HepG2 (cell line): ENCODE measurements around the gene PKP3. TPM values are rescaled to one million over a fixed set of nuclear protein-coding genes. Genes with fewer than 3 reads are reported as not detected.

Source experiments
- BCL6 ChIP-seq: IDR thresholded peaks from 2 replicates; pipeline ENCODE4 v1.6.1; 2016; ENCODE audit warnings: missing genetic modification reagents, missing compliant biosample characterization
- CCDC6 ChIP-seq: sonication (generic); formaldehyde crosslinking; IDR thresholded peaks from 2 replicates; pipeline ENCODE4 v1.8.1; 2022; ENCODE audit warnings: mild to moderate bottlenecking, missing genetic modification reagents, moderate library complexity
- CREB1 ChIP-seq, 2 experiments: fragments of 450-650 bp in 1 of 2; IDR thresholded peaks; 2 replicates each; pipeline ENCODE4 v1.6.1; 2016 to 2017; ENCODE audit warnings: control low read depth in 1 of 2, mild to moderate bottlenecking in 1 of 2, missing compliant biosample characterization in 1 of 2, missing genetic modification characterization in 1 of 2
- DMTF1 ChIP-seq: sonication (generic); formaldehyde crosslinking; IDR thresholded peaks from 2 replicates; pipeline ENCODE4 v1.4.0; 2020; ENCODE audit warnings: mild to moderate bottlenecking, missing genetic modification reagents
- DNMT1 ChIP-seq: sonication (generic); formaldehyde crosslinking; IDR thresholded peaks from 2 replicates; pipeline ENCODE4 v1.5.1; 2020; ENCODE audit warnings: mild to moderate bottlenecking, missing genetic modification reagents
- EZH2 ChIP-seq: conservative IDR thresholded peaks from 2 replicates; pipeline ENCODE4 v1.6.1; 2012; ENCODE audit warnings: mild to moderate bottlenecking, low read depth, low read length, moderate library complexity
- NR2F1 ChIP-seq, 2 experiments: fragments of 450-650 bp in 1 of 2; formaldehyde crosslinking in 1 of 2; IDR thresholded peaks; 2 replicates each; pipeline versions ENCODE4 v1.5.0 to v1.6.1; 2016 to 2020; ENCODE audit warnings: mild to moderate bottlenecking in 1 of 2, missing compliant biosample characterization in 1 of 2, missing genetic modification reagents in 1 of 2, moderate library complexity in 1 of 2
- PITX1 ChIP-seq: sonication (generic); formaldehyde crosslinking; IDR thresholded peaks from 2 replicates; pipeline ENCODE4 v1.5.1; 2020; ENCODE audit warnings: mild to moderate bottlenecking, missing genetic modification reagents
- SALL1 ChIP-seq: sonication (generic); formaldehyde crosslinking; IDR thresholded peaks from 2 replicates; pipeline ENCODE4 v1.8.0; 2022; ENCODE audit warnings: mild to moderate bottlenecking, missing genetic modification reagents
- SIX4 ChIP-seq: sonication (generic); formaldehyde crosslinking; IDR thresholded peaks from 2 replicates; pipeline ENCODE4 v1.4.0; 2020; ENCODE audit warnings: missing genetic modification reagents
- SNAI1 ChIP-seq: sonication (generic); formaldehyde crosslinking; IDR thresholded peaks from 2 replicates; pipeline ENCODE4 v1.5.0; 2020; ENCODE audit warnings: mild to moderate bottlenecking, missing genetic modification reagents, borderline replicate concordance
- ZBTB46 ChIP-seq: sonication (generic); formaldehyde crosslinking; IDR thresholded peaks from 2 replicates; pipeline ENCODE4 v1.4.0; 2020; ENCODE audit warnings: mild to moderate bottlenecking, missing genetic modification reagents, borderline replicate concordance
- ZNF205 ChIP-seq: IDR thresholded peaks from 2 replicates; pipeline ENCODE4 v1.6.1; 2018; ENCODE audit warnings: missing biosample characterization, missing genetic modification reagents
- ZNF512 ChIP-seq: sonication (generic); formaldehyde crosslinking; IDR thresholded peaks from 2 replicates; pipeline ENCODE4 v1.4.0; 2020; ENCODE audit warnings: mild to moderate bottlenecking, missing genetic modification reagents
- ZNF768 ChIP-seq: sonication (generic); formaldehyde crosslinking; IDR thresholded peaks from 2 replicates; pipeline ENCODE4 v1.4.0; 2020; ENCODE audit warnings: missing genetic modification reagents
- ZUFSP ChIP-seq: sonication (generic); formaldehyde crosslinking; IDR thresholded peaks from 2 replicates; pipeline ENCODE4 v1.9.0; 2021; ENCODE audit warnings: missing genetic modification reagents, mild to moderate bottlenecking, borderline replicate concordance
- polyA plus RNA-seq, 8 experiments: library from polyadenylated mRNA; depleted of rRNA in 3 of 8; stranded (reverse) in 7 of 8; unstranded in 1 of 8; fragments of >200 nt; fragmentation: Illumina TruSeq in 4 of 8; extraction: Trizol in 4 of 8; gene quantifications; 2 replicates each; pipeline versions ENCODE4 v1.2.1 to v1.2.3, GENCODE V29; 2011 to 2016; ENCODE audit warnings: low read depth in 4 of 8, missing spikeins in 1 of 8, mixed read lengths in 1 of 8; ENCODE audit not compliant: insufficient read depth in 1 of 8
- total RNA-seq, 5 experiments: library from RNA; depleted of rRNA; stranded (reverse); fragments of >200 nt; fragmentation: Illumina TruSeq; extraction: Trizol; gene quantifications; 2 replicates each; pipeline ENCODE4 v1.2.3, GENCODE V29; 2016; ENCODE audit warnings: low read depth in 1 of 5
- TF ChIP-seq, protein P1 (sequence below): sonication (generic); formaldehyde crosslinking; IDR thresholded peaks from 2 replicates; pipeline ENCODE4 v1.8.0; 2023; ENCODE audit warnings: mild to moderate bottlenecking, missing genetic modification reagents
- TF ChIP-seq, protein P2 (sequence below): sonication (generic); formaldehyde crosslinking; IDR thresholded peaks from 2 replicates; pipeline ENCODE4 v1.4.0; 2020; ENCODE audit warnings: missing genetic modification reagents

Gene PKP3
- total and polyA plus RNA-seq, 2 of the 13 experiments (the other 11 are each of a cell fraction or from before 2014, with no cell fraction given) = 18.0 to 28.7 TPM

DNA sequence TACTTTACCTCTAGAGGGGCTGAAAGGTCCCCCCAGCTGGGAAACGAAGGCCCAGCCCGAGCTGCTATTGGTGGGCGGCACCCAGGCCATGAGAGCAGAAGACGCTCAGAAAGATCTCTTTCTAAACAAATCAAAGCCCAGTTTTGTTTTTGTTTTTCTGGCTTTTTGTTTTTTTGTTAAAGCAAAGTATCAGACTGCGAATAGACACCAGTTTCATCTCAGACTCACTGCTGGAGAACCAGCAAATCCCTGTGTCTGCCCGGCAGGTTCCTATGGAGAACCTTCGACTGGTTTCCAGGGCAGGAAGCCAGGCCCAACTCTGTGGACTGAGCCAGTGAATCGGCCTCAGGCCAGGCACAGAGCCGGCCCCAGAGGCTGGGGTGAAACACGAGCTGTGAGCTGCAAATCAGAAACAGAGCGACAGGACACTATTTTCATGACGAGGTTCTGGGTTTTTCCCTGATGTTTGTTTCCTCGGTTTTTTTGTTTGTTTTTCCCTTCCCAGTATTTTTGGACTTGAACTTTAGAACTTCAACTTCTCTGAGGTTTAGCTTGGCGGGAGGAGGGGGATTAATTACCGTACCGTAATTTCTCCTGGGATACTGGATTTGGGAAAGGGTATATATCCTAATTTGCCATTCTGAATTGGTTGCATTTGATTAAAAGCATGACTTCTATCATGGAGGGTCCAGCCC lies 40.7 kb upstream of the PKP3 start (continued):
- TF ChIP-seq DMTF1 (CRISPR knock-in tag) = no peak
- TF ChIP-seq ZUFSP (CRISPR knock-in tag) = no peak
- TF ChIP-seq SIX4 (CRISPR knock-in tag) = peak; percentile 82
- TF ChIP-seq ZNF205 (CRISPR knock-in tag) = peak; percentile 67
- TF ChIP-seq, protein P1, sequence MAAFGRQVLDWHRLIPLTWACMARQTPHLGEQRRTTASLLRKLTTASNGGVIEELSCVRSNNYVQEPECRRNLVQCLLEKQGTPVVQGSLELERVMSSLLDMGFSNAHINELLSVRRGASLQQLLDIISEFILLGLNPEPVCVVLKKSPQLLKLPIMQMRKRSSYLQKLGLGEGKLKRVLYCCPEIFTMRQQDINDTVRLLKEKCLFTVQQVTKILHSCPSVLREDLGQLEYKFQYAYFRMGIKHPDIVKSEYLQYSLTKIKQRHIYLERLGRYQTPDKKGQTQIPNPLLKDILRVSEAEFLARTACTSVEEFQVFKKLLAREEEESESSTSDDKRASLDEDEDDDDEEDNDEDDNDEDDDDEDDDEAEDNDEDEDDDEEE (CRISPR knock-in tag) = no peak
- no peak for TF ChIP-seq EZH2
- TF ChIP-seq SNAI1 = peak; percentile 61; the same call in 1 of the 2 replicates
- TF ChIP-seq ZNF512 (CRISPR knock-in tag) = no peak
- no peak for TF ChIP-seq DNMT1 (CRISPR knock-in tag)
- no peak for TF ChIP-seq NR2F1 (CRISPR knock-in tag; IDR thresholded peaks at IDR 0.05)
- TF ChIP-seq ZBTB46 (CRISPR knock-in tag) = no peak
- peak; percentile 77; the same call in 1 of the 2 replicates for TF ChIP-seq CCDC6 (CRISPR knock-in tag)
- TF ChIP-seq, protein P2, sequence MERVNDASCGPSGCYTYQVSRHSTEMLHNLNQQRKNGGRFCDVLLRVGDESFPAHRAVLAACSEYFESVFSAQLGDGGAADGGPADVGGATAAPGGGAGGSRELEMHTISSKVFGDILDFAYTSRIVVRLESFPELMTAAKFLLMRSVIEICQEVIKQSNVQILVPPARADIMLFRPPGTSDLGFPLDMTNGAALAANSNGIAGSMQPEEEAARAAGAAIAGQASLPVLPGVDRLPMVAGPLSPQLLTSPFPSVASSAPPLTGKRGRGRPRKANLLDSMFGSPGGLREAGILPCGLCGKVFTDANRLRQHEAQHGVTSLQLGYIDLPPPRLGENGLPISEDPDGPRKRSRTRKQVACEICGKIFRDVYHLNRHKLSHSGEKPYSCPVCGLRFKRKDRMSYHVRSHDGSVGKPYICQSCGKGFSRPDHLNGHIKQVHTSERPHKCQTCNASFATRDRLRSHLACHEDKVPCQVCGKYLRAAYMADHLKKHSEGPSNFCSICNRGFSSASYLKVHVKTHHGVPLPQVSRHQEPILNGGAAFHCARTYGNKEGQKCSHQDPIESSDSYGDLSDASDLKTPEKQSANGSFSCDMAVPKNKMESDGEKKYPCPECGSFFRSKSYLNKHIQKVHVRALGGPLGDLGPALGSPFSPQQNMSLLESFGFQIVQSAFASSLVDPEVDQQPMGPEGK (CRISPR knock-in tag) = peak; percentile 63; the same call in 1 of the 2 replicates
- TF ChIP-seq ZNF768 (CRISPR knock-in tag) = peak; percentile 58; the same call in 1 of the 2 replicates
- TF ChIP-seq SALL1 (CRISPR knock-in tag) = peak; percentile 77
- TF ChIP-seq PITX1 = no peak
- 0 out of 2 replicates have a peak, but pooled peaks have one; percentile 31 for TF ChIP-seq CREB1 (IDR thresholded peaks at IDR 0.05)
- no peak; the same call in 1 of the 2 replicates for TF ChIP-seq CREB1 (CRISPR knock-in tag; IDR thresholded peaks at IDR 0.05)
- TF ChIP-seq BCL6 (CRISPR knock-in tag) = peak; percentile 83
